Right lobe of liver (tissue), 6 donors: ENCODE results near the gene ARHGEF37. TPM values are rescaled to one million over a fixed set of nuclear protein-coding genes. Genes with fewer than 3 reads are reported as not detected.

ENCODE experiments used
- ATAC-seq, 4 donors: fragments of 200-7000 bp; cut with Tn5 transposase; one replicate each; pipeline ENCODE4 v1.9.1; 2020; ENCODE audit warnings: mild to moderate bottlenecking in 4 of 4, moderate library complexity in 4 of 4
- DNase-seq, 3 donors: peaks; one replicate each; pipeline ENCODE4 v3.0.0-alpha.2; 2020
- H3K27ac ChIP-seq, 3 donors: fragments of 200-600 bp; one replicate each; pipeline ENCODE4 v1.8.0; 2022
- H3K27me3 ChIP-seq, 2 donors: fragments of 200-600 bp; one replicate each; pipeline ENCODE4 v1.8.0; 2022
- H3K36me3 ChIP-seq, 4 donors: fragments of 200-600 bp; sonication (generic) in 1 of 4; one replicate each; pipeline versions ENCODE4 v1.5.1 to v1.8.0; 2017 to 2022; ENCODE audit warnings: control low read depth in 1 of 4
- H3K4me1 ChIP-seq, 4 donors: fragments of 200-600 bp; sonication (generic) in 1 of 4; one replicate each; pipeline versions ENCODE4 v1.5.1 to v1.8.0; 2017 to 2022; ENCODE audit warnings: control low read depth in 1 of 4
- H3K4me3 ChIP-seq, 3 donors: fragments of 200-600 bp; one replicate each; pipeline ENCODE4 v1.8.0; 2022
- H3K9me3 ChIP-seq, 4 donors: fragments of 200-600 bp; sonication (generic) in 1 of 4; one replicate each; pipeline versions ENCODE4 v1.5.1 to v1.8.0; 2017 to 2022; ENCODE audit warnings: control low read depth in 1 of 4
- POLR2A ChIP-seq: fragments of 450-650 bp; IDR thresholded peaks from one replicate; pipeline ENCODE4 v1.6.1; 2017; ENCODE audit warnings: antibody characterized with exemption, mild to moderate bottlenecking
- WGBS: methylation state at CpG from one replicate; pipeline ENCODE4 v1.1.6; 2018; ENCODE audit warnings: low coverage, low lambda C conversion rate; ENCODE audit not compliant: insufficient coverage; ENCODE audit errors: missing lambda C conversion rate; 5-methylcytosine and 5-hydroxymethylcytosine counted together
- intact Hi-C, 2 donors: fragments of 100-400 bp; cut with DNase I; formaldehyde crosslinking; loops; one replicate each; pipeline versions ENCODE4 v1.11.2 to v1.14.1; 2022
- total RNA-seq, 6 experiments: library from RNA; depleted of rRNA in 2 of 6; stranded (reverse); fragments of >200 nt in 2 of 6; fragmentation: NEBNext Ultra II Directional in 3 of 6; extraction: Animal tissue kit (Norgen Biotek cat#: 25700) in 3 of 6; gene quantifications; one replicate each; pipeline versions ENCODE4 v1.1.0 to v1.2.4, GENCODE V29; 2016 to 2023
- TF ChIP-seq, protein P1 (sequence below), 4 donors: fragments of 200-600 bp in 3 of 4; fragments of 450-650 bp in 1 of 4; IDR thresholded peaks; one replicate each; pipeline versions ENCODE4 v1.5.1 to v1.8.0; 2016 to 2022; ENCODE audit warnings: antibody characterized with exemption in 4 of 4, mild to moderate bottlenecking in 2 of 4
- donor health status: DM: no; HTN: yes; CAD: no.
- donor health status: DM: no; HTN: no; CAD: no.
- donor health status: DM: no; HTN: no; CAD: no.
- donor health status: DM: no; HTN: yes; CAD: no.
- donor health status: DM: no; HTN: yes; CAD: no.

ARHGEF37 gene
- total RNA-seq, 6 experiments from 2014 or later = 1.6 to 7.3 (median 2.1) TPM

GRCh38 chr5:149609640-149610219, 28.4 kb downstream of the ARHGEF37 start:
- 90% methylated on average over 2 of the region's 14 CpGs for WGBS
- Histone ChIP-seq H3K4me3 (no peak overlapping the region), H3K36me3 (no peaks in the 10 kb centered on the region), H3K27me3 (no peaks in the 10 kb centered on the region), H3K4me1 (peaks cover 0 to 11% (median 0%) of the 10 kb centered on the region in 4 donors), H3K27ac (no peak overlapping the region), H3K9me3 (no peaks in the 10 kb centered on the region)
- DNase-seq = no peak
- TF ChIP-seq, protein P1, sequence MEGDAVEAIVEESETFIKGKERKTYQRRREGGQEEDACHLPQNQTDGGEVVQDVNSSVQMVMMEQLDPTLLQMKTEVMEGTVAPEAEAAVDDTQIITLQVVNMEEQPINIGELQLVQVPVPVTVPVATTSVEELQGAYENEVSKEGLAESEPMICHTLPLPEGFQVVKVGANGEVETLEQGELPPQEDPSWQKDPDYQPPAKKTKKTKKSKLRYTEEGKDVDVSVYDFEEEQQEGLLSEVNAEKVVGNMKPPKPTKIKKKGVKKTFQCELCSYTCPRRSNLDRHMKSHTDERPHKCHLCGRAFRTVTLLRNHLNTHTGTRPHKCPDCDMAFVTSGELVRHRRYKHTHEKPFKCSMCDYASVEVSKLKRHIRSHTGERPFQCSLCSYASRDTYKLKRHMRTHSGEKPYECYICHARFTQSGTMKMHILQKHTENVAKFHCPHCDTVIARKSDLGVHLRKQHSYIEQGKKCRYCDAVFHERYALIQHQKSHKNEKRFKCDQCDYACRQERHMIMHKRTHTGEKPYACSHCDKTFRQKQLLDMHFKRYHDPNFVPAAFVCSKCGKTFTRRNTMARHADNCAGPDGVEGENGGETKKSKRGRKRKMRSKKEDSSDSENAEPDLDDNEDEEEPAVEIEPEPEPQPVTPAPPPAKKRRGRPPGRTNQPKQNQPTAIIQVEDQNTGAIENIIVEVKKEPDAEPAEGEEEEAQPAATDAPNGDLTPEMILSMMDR (IDR thresholded peaks at IDR 0.05) = no peak
- TF ChIP-seq POLR2A = no peak
- intact Hi-C loops = no loop called here
- no peak for ATAC-seq

DNA sequence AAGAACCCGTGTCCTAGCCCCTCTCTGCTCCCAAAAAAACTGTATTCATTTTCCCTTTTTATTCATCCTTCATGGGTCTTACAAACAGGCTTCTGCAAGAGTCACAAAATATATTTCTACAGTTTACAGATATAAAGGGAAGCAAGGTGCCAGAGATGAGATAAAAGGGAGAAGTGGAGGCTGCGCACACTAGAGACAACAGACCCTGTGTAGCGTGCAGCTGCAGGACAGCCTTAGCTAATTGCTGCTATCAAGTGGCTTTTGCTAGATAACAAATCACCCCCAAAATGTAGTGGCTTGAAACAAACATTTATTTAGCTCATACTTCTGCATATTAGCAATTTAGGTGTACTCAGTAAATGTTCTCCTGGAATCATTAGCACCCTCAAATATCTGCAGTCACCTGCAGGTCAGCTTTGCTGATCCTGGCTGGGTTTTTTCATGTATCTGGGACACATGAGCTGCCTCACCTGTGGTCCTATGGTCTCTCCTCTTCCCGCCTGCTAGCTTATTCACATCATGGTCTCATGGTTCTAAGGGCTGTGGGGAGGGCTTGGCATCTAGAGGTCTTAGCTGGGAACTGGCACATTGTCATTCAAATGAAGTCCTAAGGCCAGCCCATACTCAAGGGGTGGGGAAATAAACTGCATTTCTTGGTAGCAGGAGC, 29.4 kb downstream of the ARHGEF37 start:
- 96% methylated on average over 4 of the region's 4 CpGs for WGBS
- TF ChIP-seq, protein P1 (IDR thresholded peaks at IDR 0.05) = no peak
- TF ChIP-seq POLR2A = no peak
- no peaks in the 10 kb centered on the region for H3K36me3 ChIP-seq
- DNase-seq (no peak), ATAC-seq (peak in 1 of 4 donors; percentile 8)
- peak overlapping the region in 2 of 3 donors; percentile 17 to 44 for H3K27ac ChIP-seq
- no peaks in the 10 kb centered on the region for H3K27me3 ChIP-seq
- H3K4me1 ChIP-seq = peaks cover 0 to 11% (median 0%) of the 10 kb centered on the region in 4 donors
- no peaks in the 10 kb centered on the region for H3K9me3 ChIP-seq
- no peak overlapping the region for H3K4me3 ChIP-seq
- intact Hi-C loops = no loop called here

DNA sequence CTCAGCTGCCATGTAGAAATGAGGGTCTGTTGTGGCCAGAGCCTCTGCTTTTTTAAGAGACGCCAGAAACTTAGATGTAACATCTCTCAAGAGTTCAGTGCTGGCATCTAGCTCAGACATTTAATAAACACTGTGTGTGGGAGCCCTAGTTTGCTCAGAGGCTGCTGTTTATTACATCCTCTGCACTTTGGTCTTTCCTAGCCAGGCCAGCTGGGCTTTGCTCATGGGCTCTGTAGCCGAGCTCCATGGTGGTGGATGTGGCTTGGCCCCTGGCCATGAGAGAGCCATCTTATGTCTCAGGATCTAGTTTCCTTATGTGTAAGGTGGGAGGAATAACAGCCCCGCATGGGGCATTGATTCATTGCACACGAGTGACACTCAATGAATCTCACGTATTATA, 30.0 kb downstream of the ARHGEF37 start:
- TF ChIP-seq POLR2A = no peak
- TF ChIP-seq, protein P1 (IDR thresholded peaks at IDR 0.05) = no peak
- H3K36me3 ChIP-seq = no peaks in the 10 kb centered on the region
- 55% methylated on average over 5 of the region's 5 CpGs for WGBS
- no peaks in the 10 kb centered on the region for H3K27me3 ChIP-seq
- intact Hi-C loops = no loop called here
- DNase-seq = peak in 2 of 3 donors; percentile 52 to 77
- no peak overlapping the region for H3K4me3 ChIP-seq
- H3K4me1 ChIP-seq = peaks cover 0 to 11% (median 0%) of the 10 kb centered on the region in 4 donors
- H3K27ac ChIP-seq = peak overlapping the region in 2 of 3 donors; percentile 17 to 44
- no peaks in the 10 kb centered on the region for H3K9me3 ChIP-seq
- peak; percentile 90 to 98 (median 96) for ATAC-seq

- WGBS = 91% methylated on average over 8 of the region's 8 CpGs
- intact Hi-C loops = no loop called here
- TF ChIP-seq, protein P1 (IDR thresholded peaks at IDR 0.05) = no peak
- TF ChIP-seq POLR2A = no peak
- Histone ChIP-seq H3K4me3 (no peak overlapping the region), H3K4me1 (peaks cover 0 to 11% (median 0%) of the 10 kb centered on the region in 4 donors), H3K27me3 (no peaks in the 10 kb centered on the region), H3K9me3 (no peaks in the 10 kb centered on the region), H3K27ac (no peak overlapping the region), H3K36me3 (peaks cover 0 to 3% (median 0%) of the 10 kb centered on the region in 4 donors)
- ATAC-seq = peak in 1 of 4 donors; percentile 34
- no peak for DNase-seq
Observed at GRCh38 chr5:149614034-149614907, 33.0 kb downstream of the ARHGEF37 start.
